PC-3 (cell line): Measurements from ENCODE around the gene DAAM2. TPM values are rescaled to one million over a fixed set of nuclear protein-coding genes. Genes with fewer than 3 reads are reported as not detected.

Experiments
- ATAC-seq: fragments of 200-7000 bp; cut with Tn5 transposase; 2 replicates; pipeline ENCODE4 v1.9.1; 2020; ENCODE audit warnings: mild to moderate bottlenecking, moderate library complexity
- BruUV-seq: library from RNA; stranded (reverse); fragments of 400-500 nt; replicated peaks from 2 replicates; lab custom pipeline; 2021; lab: Mats Ljungman, UMichigan
- CTCF ChIA-PET: fragments of 300-600 bp; sonication (Branson Sonifier 250); formaldehyde crosslinking; loops from one replicate; lab custom pipeline; 2022; ENCODE audit warnings: antibody characterized with exemption; lab: Charles Lee
- POLR2A ChIA-PET: fragments of 300-600 bp; sonication (Branson Sonifier 250); formaldehyde crosslinking; loops from one replicate; lab custom pipeline; 2022; ENCODE audit warnings: antibody characterized with exemption; ENCODE audit not compliant: unreplicated experiment; lab: Charles Lee
- DNase-seq: peaks from one replicate; pipeline ENCODE4 v3.0.0-alpha.2; 2015
- H2AFZ ChIP-seq: fragments of 300-600 bp; sonication (generic); 2 replicates; pipeline ENCODE4 v1.6.0; 2016; ENCODE audit warnings: antibody characterized with exemption, low read length
- H3F3A ChIP-seq: fragments of 300-600 bp; sonication (generic); one replicate; pipeline ENCODE4 v1.6.0; 2017; ENCODE audit warnings: antibody characterized with exemption, low read length, control low read depth, mild to moderate bottlenecking; ENCODE audit not compliant: unreplicated experiment
- H3K27ac ChIP-seq: fragments of 300-600 bp; sonication (generic); 2 replicates; pipeline ENCODE4 v1.5.1; 2016; ENCODE audit warnings: mild to moderate bottlenecking, low read length
- H3K27me3 ChIP-seq: fragments of 300-600 bp; sonication (generic); 2 replicates; pipeline ENCODE4 v1.6.1; 2016; ENCODE audit warnings: low read length, mixed read lengths
- H3K36me3 ChIP-seq: fragments of 300-600 bp; sonication (generic); 2 replicates; pipeline ENCODE4 v1.6.1; 2016; ENCODE audit warnings: low read depth, mixed run types, low read length, mixed read lengths
- H3K4me1 ChIP-seq: fragments of 300-600 bp; sonication (generic); 2 replicates; pipeline ENCODE4 v1.5.1; 2016; ENCODE audit warnings: low read length; ENCODE audit not compliant: insufficient read depth
- H3K4me2 ChIP-seq: fragments of 300-600 bp; sonication (generic); 2 replicates; pipeline ENCODE4 v1.6.0; 2016; ENCODE audit warnings: low read length
- H3K4me3 ChIP-seq: fragments of 300-600 bp; sonication (generic); 2 replicates; pipeline ENCODE4 v1.5.1; 2016; ENCODE audit warnings: mild to moderate bottlenecking, low read length, mixed read lengths
- H3K79me2 ChIP-seq: fragments of 300-600 bp; sonication (generic); 2 replicates; pipeline ENCODE4 v1.6.1; 2017; ENCODE audit warnings: low read length, mixed read lengths
- H3K9ac ChIP-seq: fragments of 300-600 bp; sonication (generic); 2 replicates; pipeline ENCODE4 v1.6.0; 2016; ENCODE audit warnings: mild to moderate bottlenecking, low read length
- H3K9me2 ChIP-seq: fragments of 300-600 bp; sonication (generic); replicated peaks from 2 replicates; pipeline ENCODE4 v1.6.1; 2016; ENCODE audit warnings: mixed run types, low read length, mixed read lengths
- H3K9me3 ChIP-seq: fragments of 300-600 bp; sonication (generic); 2 replicates; pipeline ENCODE4 v1.6.1; 2016; ENCODE audit warnings: low read length, mixed read lengths
- H4K20me1 ChIP-seq: fragments of 300-600 bp; sonication (generic); 2 replicates; pipeline ENCODE4 v1.6.1; 2016; ENCODE audit warnings: low read length, mixed read lengths
- EZH2 ChIP-seq: fragments of 300-600 bp; sonication (generic); IDR thresholded peaks from one replicate; pipeline ENCODE4 v1.6.1; 2017; ENCODE audit warnings: antibody characterized with exemption, mild to moderate bottlenecking, low read length; ENCODE audit not compliant: unreplicated experiment
- EZH2phosphoT487 ChIP-seq: fragments of 300-600 bp; sonication (generic); IDR thresholded peaks from 2 replicates; pipeline ENCODE4 v1.6.1; 2018; ENCODE audit warnings: mild to moderate bottlenecking, antibody characterized with exemption, low read length, borderline replicate concordance
- intact Hi-C: fragments of 100-400 bp; cut with micrococcal nuclease; formaldehyde crosslinking; loops from 2 replicates; pipeline ENCODE4 v1.9.0; 2023
- total RNA-seq: library from RNA; depleted of rRNA; stranded (reverse); fragments of >200 nt; gene quantifications from 2 replicates; pipeline ENCODE4 v1.2.3, GENCODE V29; 2014
- TF ChIP-seq, protein P1 (sequence below): fragments of 300-600 bp; sonication (generic); conservative IDR thresholded peaks from 2 replicates; pipeline ENCODE4 v1.5.1; 2017; ENCODE audit warnings: antibody characterized with exemption, low read depth, mild to moderate bottlenecking, low read length

Gene DAAM2
- total RNA-seq, 1 experiment from 2014 or later: not detected

DNA sequence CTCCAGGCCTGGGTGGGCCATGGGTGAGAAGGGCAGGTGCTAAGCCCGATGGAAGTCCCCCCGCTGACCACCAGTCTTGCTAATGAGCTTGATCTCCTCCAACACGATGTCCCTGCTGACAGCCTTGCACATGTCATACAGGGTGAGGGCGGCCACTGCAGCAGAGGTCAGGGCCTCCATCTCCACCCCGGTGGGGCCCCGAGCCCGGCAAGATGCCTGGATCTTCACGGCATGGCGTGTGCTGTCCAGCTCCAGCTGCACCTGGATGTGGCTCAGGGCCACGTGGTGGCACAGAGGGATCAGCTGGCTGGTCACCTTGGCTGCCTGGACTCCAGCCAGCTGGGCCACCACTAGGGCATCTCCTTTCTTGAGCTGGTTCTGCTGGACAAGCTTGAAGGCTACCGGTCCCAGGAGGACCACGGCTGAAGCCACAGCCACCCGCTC, 114.2 kb downstream of the DAAM2 start:
- ChIA-PET CTCF (no interaction called here), POLR2A (no interaction called here)
- no peak overlapping the region for H3K27ac ChIP-seq
- H3K4me3 ChIP-seq: no peak overlapping the region
- no peak overlapping the region for H3K4me2 ChIP-seq
- no peak for TF ChIP-seq EZH2phosphoT487
- TF ChIP-seq, protein P1, sequence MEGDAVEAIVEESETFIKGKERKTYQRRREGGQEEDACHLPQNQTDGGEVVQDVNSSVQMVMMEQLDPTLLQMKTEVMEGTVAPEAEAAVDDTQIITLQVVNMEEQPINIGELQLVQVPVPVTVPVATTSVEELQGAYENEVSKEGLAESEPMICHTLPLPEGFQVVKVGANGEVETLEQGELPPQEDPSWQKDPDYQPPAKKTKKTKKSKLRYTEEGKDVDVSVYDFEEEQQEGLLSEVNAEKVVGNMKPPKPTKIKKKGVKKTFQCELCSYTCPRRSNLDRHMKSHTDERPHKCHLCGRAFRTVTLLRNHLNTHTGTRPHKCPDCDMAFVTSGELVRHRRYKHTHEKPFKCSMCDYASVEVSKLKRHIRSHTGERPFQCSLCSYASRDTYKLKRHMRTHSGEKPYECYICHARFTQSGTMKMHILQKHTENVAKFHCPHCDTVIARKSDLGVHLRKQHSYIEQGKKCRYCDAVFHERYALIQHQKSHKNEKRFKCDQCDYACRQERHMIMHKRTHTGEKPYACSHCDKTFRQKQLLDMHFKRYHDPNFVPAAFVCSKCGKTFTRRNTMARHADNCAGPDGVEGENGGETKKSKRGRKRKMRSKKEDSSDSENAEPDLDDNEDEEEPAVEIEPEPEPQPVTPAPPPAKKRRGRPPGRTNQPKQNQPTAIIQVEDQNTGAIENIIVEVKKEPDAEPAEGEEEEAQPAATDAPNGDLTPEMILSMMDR: no peak
- TF ChIP-seq EZH2: no peak
- no peaks in the 10 kb centered on the region for H3K9me2 ChIP-seq
- no peaks in the 10 kb centered on the region for H3K9me3 ChIP-seq
- H3F3A ChIP-seq: no peaks in the 10 kb centered on the region
- no TSS peak for BruUV-seq
- no peaks in the 10 kb centered on the region for H3K4me1 ChIP-seq
- intact Hi-C loops: no loop called here
- no peaks in the 10 kb centered on the region for H3K79me2 ChIP-seq
- no peak overlapping the region for H2AFZ ChIP-seq
- H3K9ac ChIP-seq: no peak overlapping the region
- H4K20me1 ChIP-seq: no peaks in the 10 kb centered on the region
- DNase-seq (no peak), ATAC-seq (no peak)
- H3K36me3 ChIP-seq: no peaks in the 10 kb centered on the region
- no peaks in the 10 kb centered on the region for H3K27me3 ChIP-seq

DNA sequence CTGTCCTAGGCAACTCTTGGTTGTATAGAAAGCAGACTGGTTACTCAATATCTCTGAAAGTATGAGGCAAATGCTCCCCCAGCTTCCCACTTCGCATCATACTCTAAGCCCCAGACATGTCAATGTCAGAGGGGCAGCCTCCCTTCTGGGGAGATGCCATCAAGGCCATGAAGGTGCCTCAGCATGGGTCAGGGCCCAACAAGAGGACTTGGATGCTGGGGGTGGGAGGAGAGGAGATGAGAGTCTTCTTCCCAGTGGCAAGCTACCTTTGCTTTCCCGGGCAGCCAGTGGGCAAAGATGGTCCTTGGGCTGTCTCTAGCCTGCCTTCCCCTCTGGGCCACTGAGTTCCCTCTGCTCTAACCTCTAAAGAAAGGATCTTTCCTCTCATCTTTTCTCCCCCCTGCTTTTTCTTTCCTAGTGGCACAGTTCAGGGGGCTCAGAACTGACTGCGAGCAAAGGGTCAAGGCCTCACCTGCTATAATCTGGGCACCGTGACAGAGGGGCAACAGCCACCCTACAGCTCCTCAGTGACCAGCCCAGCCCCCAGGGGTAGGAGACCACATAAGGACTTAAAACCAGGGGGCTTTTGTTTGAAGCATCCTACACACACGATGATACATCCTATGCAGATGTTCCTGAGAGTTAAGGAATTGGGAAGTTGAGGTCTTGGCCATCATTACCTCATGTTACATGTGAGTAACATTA, 115.8 kb downstream of the DAAM2 start:
- intact Hi-C loops: no loop called here
- BruUV-seq: no TSS peak
- ChIA-PET CTCF (no interaction called here), POLR2A (no interaction called here)
- Histone ChIP-seq H3K27ac (no peak overlapping the region), H3K9me3 (no peaks in the 10 kb centered on the region), H3K4me1 (no peaks in the 10 kb centered on the region), H3K4me2 (no peak overlapping the region), H2AFZ (no peak overlapping the region), H3K9me2 (no peaks in the 10 kb centered on the region), H3K36me3 (no peaks in the 10 kb centered on the region), H3K27me3 (no peaks in the 10 kb centered on the region), H3K4me3 (no peak overlapping the region), H3K79me2 (no peaks in the 10 kb centered on the region), H3F3A (no peaks in the 10 kb centered on the region), H4K20me1 (no peaks in the 10 kb centered on the region), H3K9ac (no peak overlapping the region)
- no peak for TF ChIP-seq EZH2
- TF ChIP-seq, protein P1: no peak
- no peak for TF ChIP-seq EZH2phosphoT487
- DNase-seq (no peak), ATAC-seq (no peak)

DNA sequence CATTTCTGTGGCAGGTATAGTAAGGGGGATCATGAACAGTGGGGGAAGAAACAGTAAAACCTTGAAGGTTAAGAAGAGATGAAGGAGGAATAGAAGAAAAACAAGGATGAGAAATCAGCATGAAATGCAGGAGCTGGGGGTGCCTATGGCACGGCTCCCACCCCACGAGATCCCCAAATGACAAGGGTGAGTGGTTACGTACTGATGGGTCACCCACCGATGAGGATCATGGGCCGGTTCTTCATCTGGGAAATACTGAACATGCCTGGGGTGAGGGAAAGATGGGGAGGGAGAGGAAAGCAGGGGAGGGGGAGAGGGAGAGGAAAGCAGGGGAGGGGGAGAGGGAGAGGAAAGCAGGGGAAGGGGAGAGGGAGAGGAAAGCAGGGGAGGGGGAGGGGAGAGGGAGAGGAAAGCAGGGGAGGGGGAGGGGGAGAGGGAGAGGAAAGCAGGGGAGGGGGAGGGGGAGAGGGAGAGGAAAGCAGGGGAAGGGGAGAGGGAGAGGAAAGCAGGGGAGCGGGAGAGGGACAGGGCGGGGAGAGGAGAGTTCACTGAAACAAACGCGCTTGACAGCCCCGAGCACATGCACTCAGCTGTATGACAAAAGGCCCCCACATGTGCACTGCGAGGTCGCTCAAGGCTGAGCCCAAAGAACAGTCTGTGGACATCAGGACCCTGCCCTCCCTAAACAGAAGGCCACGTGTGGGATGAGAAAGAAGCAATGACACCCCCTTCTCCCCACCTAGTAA, 116.8 kb downstream of the DAAM2 start:
- intact Hi-C loops: no loop called here
- no peak overlapping the region for H3K4me3 ChIP-seq
- H3K27ac ChIP-seq: no peak overlapping the region
- no peaks in the 10 kb centered on the region for H3K27me3 ChIP-seq
- ATAC-seq (no peak), DNase-seq (no peak)
- POLR2A ChIA-PET: no interaction called here
- H3K36me3 ChIP-seq: no peaks in the 10 kb centered on the region
- H3K9me2 ChIP-seq: no peaks in the 10 kb centered on the region
- no peaks in the 10 kb centered on the region for H4K20me1 ChIP-seq
- TF ChIP-seq EZH2phosphoT487: no peak
- TF ChIP-seq, protein P1: no peak
- TF ChIP-seq EZH2: no peak
- H3K4me1 ChIP-seq: no peaks in the 10 kb centered on the region
- no peaks in the 10 kb centered on the region for H3K79me2 ChIP-seq
- no peak overlapping the region for H3K4me2 ChIP-seq
- H2AFZ ChIP-seq: no peak overlapping the region
- no peak overlapping the region for H3K9ac ChIP-seq
- H3F3A ChIP-seq: no peaks in the 10 kb centered on the region
- CTCF ChIA-PET: no interaction called here
- no TSS peak for BruUV-seq
- no peaks in the 10 kb centered on the region for H3K9me3 ChIP-seq
